HepG2 (cell line): ENCODE data around the gene PMM2. TPM values are rescaled to one million over a fixed set of nuclear protein-coding genes. Genes with fewer than 3 reads are reported as not detected.

Source experiments
- ATAC-seq: fragments of 200-7000 bp; cut with Tn5 transposase; 3 replicates; pipeline ENCODE4 v1.9.1; 2020; ENCODE audit warnings: mild to moderate bottlenecking, moderate library complexity
- BruUV-seq: library from RNA; stranded (reverse); fragments of 400-500 nt; replicated peaks from 2 replicates; lab custom pipeline; 2021; lab: Mats Ljungman, UMichigan
- CTCF ChIA-PET: fragments of 300-600 bp; formaldehyde crosslinking; extraction: SDS; loops from one replicate; lab custom pipeline; 2021; ENCODE audit warnings: low total read pairs, inconsistent platforms, low intra/inter-chr PET ratio; lab: Yijun Ruan, JAX
- POLR2A ChIA-PET: fragments of 350-600 bp; sonication (Branson Sonifier 250); formaldehyde crosslinking; loops from one replicate; lab custom pipeline; 2020; ENCODE audit warnings: antibody characterized with exemption, inconsistent platforms; lab: Yijun Ruan, JAX
- DNase-seq: peaks from one replicate; pipeline ENCODE4 v3.0.0-alpha.2; 2015; ENCODE audit warnings: low spot score
- FAIRE-seq: peaks from 3 replicates; lab custom pipeline; 2011; peaks lifted over from hg19 to GRCh38; lab: Jason Lieb, UNC
- H2AFZ ChIP-seq: one replicate; pipeline ENCODE4 v1.6.1; 2011; ENCODE audit warnings: low read length, inconsistent platforms
- H3K27ac ChIP-seq: fragments of 300-600 bp; 3 replicates; pipeline ENCODE4 v1.8.0; 2011; ENCODE audit warnings: mixed run types, mild to moderate bottlenecking, mixed read lengths, low read length, inconsistent platforms; ENCODE audit not compliant: insufficient read depth; ENCODE audit errors: extremely low read length
- H3K27me3 ChIP-seq, 2 experiments: fragments of 200-600 bp in 1 of 2; 2 replicates in 1 of 2; 3 replicates in 1 of 2; pipeline versions ENCODE4 v1.6.0 to v1.8.0; 2011; ENCODE audit warnings: low read length in 2 of 2, mild to moderate bottlenecking in 2 of 2, moderate library complexity in 2 of 2, inconsistent platforms in 1 of 2; ENCODE audit not compliant: insufficient read depth in 2 of 2, control insufficient read depth in 1 of 2
- H3K36me3 ChIP-seq, 2 experiments: fragments of 200-600 bp in 1 of 2; replicated peaks in 1 of 2; 2 replicates in 1 of 2; 3 replicates in 1 of 2; pipeline versions ENCODE4 v1.5.1 to v1.8.0; 2011; ENCODE audit warnings: low read length in 2 of 2, inconsistent platforms in 1 of 2; ENCODE audit not compliant: insufficient read depth in 2 of 2, control insufficient read depth in 1 of 2
- H3K4me1 ChIP-seq: 2 replicates; pipeline ENCODE4 v1.5.1; 2012; ENCODE audit warnings: low read length, inconsistent platforms; ENCODE audit not compliant: insufficient read depth
- H3K4me2 ChIP-seq: 2 replicates; pipeline ENCODE4 v1.6.0; 2011; ENCODE audit warnings: low read depth, low read length, inconsistent platforms
- H3K4me3 ChIP-seq, 3 experiments: fragments of 200-600 bp in 1 of 3; sonication (generic), shearing (Covaris generic) in 1 of 3; replicated peaks in 1 of 3; 2 replicates each; pipeline ENCODE4 v1.5.1; 2011 to 2016; ENCODE audit warnings: low read length in 3 of 3, inconsistent platforms in 2 of 3, low read depth in 2 of 3, mild to moderate bottlenecking in 2 of 3, control low read depth in 1 of 3, mixed read lengths in 1 of 3; ENCODE audit not compliant: insufficient read depth in 1 of 3
- H3K79me2 ChIP-seq: one replicate; pipeline ENCODE4 v1.6.1; 2011; ENCODE audit warnings: low read length, inconsistent platforms; ENCODE audit not compliant: insufficient read depth
- H3K9ac ChIP-seq: 2 replicates; pipeline ENCODE4 v1.6.0; 2011; ENCODE audit warnings: mild to moderate bottlenecking, low read depth, low read length, inconsistent platforms; ENCODE audit not compliant: insufficient read depth
- H3K9me3 ChIP-seq: 2 replicates; pipeline ENCODE4 v1.5.1; 2012; ENCODE audit warnings: mild to moderate bottlenecking, low read length
- H4K20me1 ChIP-seq: 2 replicates; pipeline ENCODE4 v1.6.0; 2011; ENCODE audit warnings: inconsistent platforms, mild to moderate bottlenecking, low read length, moderate library complexity; ENCODE audit not compliant: insufficient read depth
- AGO2 ChIP-seq: fragments of 200-400 bp; formaldehyde crosslinking; optimal IDR thresholded peaks from 2 replicates; pipeline ENCODE3; 2017; ENCODE audit warnings: mild to moderate bottlenecking, low read depth, low read length, moderate library complexity
- ATM ChIP-seq: fragments of 450-650 bp; IDR thresholded peaks from 2 replicates; pipeline ENCODE4 v1.7.1; 2017; ENCODE audit warnings: mild to moderate bottlenecking, borderline replicate concordance
- NFKB2 ChIP-seq: sonication (generic); formaldehyde crosslinking; IDR thresholded peaks from 2 replicates; pipeline ENCODE4 v1.4.0; 2020; ENCODE audit warnings: missing genetic modification reagents, borderline replicate concordance
- POLR2AphosphoS5 ChIP-seq: IDR thresholded peaks from 2 replicates; pipeline ENCODE4 v1.6.1; 2012; ENCODE audit warnings: low read depth, low read length
- RBAK ChIP-seq: sonication (generic); formaldehyde crosslinking; IDR thresholded peaks from 2 replicates; pipeline ENCODE4 v1.5.1; 2020; ENCODE audit warnings: mild to moderate bottlenecking, missing genetic modification reagents
- ZNF232 ChIP-seq: sonication (generic); formaldehyde crosslinking; IDR thresholded peaks from 2 replicates; pipeline ENCODE4 v1.4.0; 2020; ENCODE audit warnings: missing genetic modification reagents, borderline replicate concordance
- WGBS: methylation state at CpG from one replicate; pipeline ENCODE4 v1.1.6; 2017; ENCODE audit warnings: low lambda C conversion rate; 5-methylcytosine and 5-hydroxymethylcytosine counted together
- in situ Hi-C: cut with HindIII; loops from 2 replicates; pipeline ENCODE4 v1.10.0; 2017; ENCODE audit warnings: low pct_unique_long_range_greater_than_20kb; ENCODE audit not compliant: extremely low pct_ligation_motif_present
- intact Hi-C: fragments of 100-400 bp; cut with micrococcal nuclease; formaldehyde crosslinking; loops from one replicate; pipeline ENCODE4 v1.10.0; 2022; ENCODE audit not compliant: unreplicated experiment
- polyA plus RNA-seq, 8 experiments: library from polyadenylated mRNA; depleted of rRNA in 3 of 8; stranded (reverse) in 7 of 8; unstranded in 1 of 8; fragments of >200 nt; fragmentation: Illumina TruSeq in 4 of 8; extraction: Trizol in 4 of 8; gene quantifications; 2 replicates each; pipeline versions ENCODE4 v1.2.1 to v1.2.3, GENCODE V29; 2011 to 2016; ENCODE audit warnings: low read depth in 4 of 8, missing spikeins in 1 of 8, mixed read lengths in 1 of 8; ENCODE audit not compliant: insufficient read depth in 1 of 8
- total RNA-seq, 5 experiments: library from RNA; depleted of rRNA; stranded (reverse); fragments of >200 nt; fragmentation: Illumina TruSeq; extraction: Trizol; gene quantifications; 2 replicates each; pipeline ENCODE4 v1.2.3, GENCODE V29; 2016; ENCODE audit warnings: low read depth in 1 of 5
- TF ChIP-seq, protein P1 (sequence below): sonication (generic); formaldehyde crosslinking; conservative IDR thresholded peaks from 2 replicates; pipeline ENCODE4 v1.4.0; 2020; ENCODE audit warnings: mild to moderate bottlenecking, missing genetic modification reagents, moderate library complexity

PMM2 gene
- total and polyA plus RNA-seq, 2 of the 13 experiments (the other 11 are each of a cell fraction or from before 2014, with no cell fraction given) = 52.2 to 93.7 TPM

- Histone ChIP-seq H3K9me3 (no peaks in the 10 kb centered on the region), H3K4me3 (no peak overlapping the region), H3K4me1 (no peaks in the 10 kb centered on the region), H3K27ac (no peak overlapping the region), H2AFZ (no peak overlapping the region), H3K79me2 (no peaks in the 10 kb centered on the region), H3K9ac (no peak overlapping the region), H4K20me1 (no peaks in the 10 kb centered on the region), H3K36me3 (peaks cover 39 to 63% of the 10 kb centered on the region in 2 experiments), H3K27me3 (no peaks in the 10 kb centered on the region), H3K4me2 (no peak overlapping the region)
- TSS peak; percentile 39 for BruUV-seq
- no peak; the same call in 2 of the 3 replicates for ATAC-seq
- DNase-seq = no peak
- 89% methylated on average over 8 of the region's 8 CpGs for WGBS
- intact Hi-C loops (loop anchor here (5.0 kb wide), 1 partner anchor 1505 kb away; no protein-coding TSS in a partner anchor), in situ Hi-C loops (no loop called here)
- TF ChIP-seq NFKB2 (CRISPR knock-in tag) = no peak
- no peak for TF ChIP-seq ZNF232 (CRISPR knock-in tag)
- no peak for TF ChIP-seq RBAK
- TF ChIP-seq AGO2 = peak; percentile 39
- ChIA-PET POLR2A (no interaction called here), CTCF (no interaction called here)
- FAIRE-seq = no peak
Measured at GRCh38 chr16:8767176-8767575, 30.5 kb upstream of the PMM2 start.

DNA sequence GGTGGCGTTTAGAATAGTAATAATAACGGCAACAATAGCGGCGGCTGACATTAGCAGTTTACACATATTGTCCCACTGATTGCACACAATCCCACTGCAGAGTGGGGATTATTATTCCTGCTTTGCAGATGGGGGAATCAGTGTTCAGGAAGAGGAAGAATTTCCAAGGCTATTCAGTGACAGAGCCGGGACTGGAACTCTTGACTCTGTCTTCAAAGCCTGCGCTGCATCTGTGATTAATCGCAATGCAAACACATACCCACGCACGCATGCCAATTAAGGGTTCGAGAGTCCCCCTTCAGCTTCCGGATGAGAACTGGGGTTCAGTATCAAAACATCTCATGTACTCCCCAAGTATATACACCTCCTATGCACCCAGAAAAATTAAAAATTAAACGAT, 29.4 kb upstream of the PMM2 start:
- Histone ChIP-seq H3K9ac (no peak overlapping the region), H3K27me3 (no peaks in the 10 kb centered on the region), H3K4me2 (no peak overlapping the region), H2AFZ (no peak overlapping the region), H3K4me3 (no peak overlapping the region), H3K4me1 (no peaks in the 10 kb centered on the region), H3K36me3 (peaks cover 44 to 63% of the 10 kb centered on the region in 2 experiments), H3K79me2 (no peaks in the 10 kb centered on the region), H3K27ac (no peak overlapping the region), H3K9me3 (no peaks in the 10 kb centered on the region), H4K20me1 (no peaks in the 10 kb centered on the region)
- no peak for ATAC-seq
- intact Hi-C loops = loop anchor here (5.0 kb wide), 1 partner anchor 1504 kb away; no protein-coding TSS in a partner anchor
- BruUV-seq = no TSS peak
- 97% methylated on average over 12 of the region's 12 CpGs for WGBS
- TF ChIP-seq, protein P1, sequence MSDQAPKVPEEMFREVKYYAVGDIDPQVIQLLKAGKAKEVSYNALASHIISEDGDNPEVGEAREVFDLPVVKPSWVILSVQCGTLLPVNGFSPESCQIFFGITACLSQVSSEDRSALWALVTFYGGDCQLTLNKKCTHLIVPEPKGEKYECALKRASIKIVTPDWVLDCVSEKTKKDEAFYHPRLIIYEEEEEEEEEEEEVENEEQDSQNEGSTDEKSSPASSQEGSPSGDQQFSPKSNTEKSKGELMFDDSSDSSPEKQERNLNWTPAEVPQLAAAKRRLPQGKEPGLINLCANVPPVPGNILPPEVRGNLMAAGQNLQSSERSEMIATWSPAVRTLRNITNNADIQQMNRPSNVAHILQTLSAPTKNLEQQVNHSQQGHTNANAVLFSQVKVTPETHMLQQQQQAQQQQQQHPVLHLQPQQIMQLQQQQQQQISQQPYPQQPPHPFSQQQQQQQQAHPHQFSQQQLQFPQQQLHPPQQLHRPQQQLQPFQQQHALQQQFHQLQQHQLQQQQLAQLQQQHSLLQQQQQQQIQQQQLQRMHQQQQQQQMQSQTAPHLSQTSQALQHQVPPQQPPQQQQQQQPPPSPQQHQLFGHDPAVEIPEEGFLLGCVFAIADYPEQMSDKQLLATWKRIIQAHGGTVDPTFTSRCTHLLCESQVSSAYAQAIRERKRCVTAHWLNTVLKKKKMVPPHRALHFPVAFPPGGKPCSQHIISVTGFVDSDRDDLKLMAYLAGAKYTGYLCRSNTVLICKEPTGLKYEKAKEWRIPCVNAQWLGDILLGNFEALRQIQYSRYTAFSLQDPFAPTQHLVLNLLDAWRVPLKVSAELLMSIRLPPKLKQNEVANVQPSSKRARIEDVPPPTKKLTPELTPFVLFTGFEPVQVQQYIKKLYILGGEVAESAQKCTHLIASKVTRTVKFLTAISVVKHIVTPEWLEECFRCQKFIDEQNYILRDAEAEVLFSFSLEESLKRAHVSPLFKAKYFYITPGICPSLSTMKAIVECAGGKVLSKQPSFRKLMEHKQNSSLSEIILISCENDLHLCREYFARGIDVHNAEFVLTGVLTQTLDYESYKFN = no peak
- TF ChIP-seq POLR2AphosphoS5 (no peak), ATM (no peak)
- in situ Hi-C loops = no loop called here
- POLR2A ChIA-PET = no interaction called here
- no peak for FAIRE-seq
- DNase-seq = no peak
- CTCF ChIA-PET = no interaction called here
